Erythroblast (primary cell): Measurements from ENCODE around the gene TSR1.

Experiments used
- DNase-seq, 2 experiments: peaks; one replicate each; lab custom pipeline; 2025; lab: John Stamatoyannopoulos, UW
- GATA1 ChIP-seq: IDR thresholded peaks from 2 replicates; pipeline ENCODE4 v1.6.1; 2011; ENCODE audit warnings: low read depth, mild to moderate bottlenecking, control low read depth, low read length, moderate library complexity
- POLR2A ChIP-seq: IDR thresholded peaks from 2 replicates; pipeline ENCODE4 v1.6.1; 2011; ENCODE audit warnings: mild to moderate bottlenecking, low read length

The TSR1 gene

DNA sequence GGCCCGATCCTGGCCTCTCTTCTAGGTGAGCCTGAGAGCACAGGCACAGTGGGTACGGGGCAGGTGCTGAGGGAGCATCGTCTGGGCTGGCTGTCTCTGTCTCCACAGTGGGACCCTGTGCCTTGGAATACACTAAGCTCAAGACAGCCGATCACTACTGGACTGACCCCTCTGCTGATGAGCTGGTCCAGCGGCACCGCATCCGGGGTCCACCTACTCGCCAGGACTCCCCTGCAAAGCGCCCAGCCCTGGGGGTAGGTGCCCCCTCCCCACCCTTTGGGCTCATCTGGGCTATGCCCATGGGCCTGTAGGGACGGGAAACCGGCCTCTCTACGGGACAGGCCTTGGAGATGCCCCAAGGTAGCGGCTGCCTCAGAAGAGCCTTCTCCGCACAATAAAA, 26.6 kb upstream of the TSR1 start:
- TF ChIP-seq GATA1: no peak
- no peak for DNase-seq

DNA sequence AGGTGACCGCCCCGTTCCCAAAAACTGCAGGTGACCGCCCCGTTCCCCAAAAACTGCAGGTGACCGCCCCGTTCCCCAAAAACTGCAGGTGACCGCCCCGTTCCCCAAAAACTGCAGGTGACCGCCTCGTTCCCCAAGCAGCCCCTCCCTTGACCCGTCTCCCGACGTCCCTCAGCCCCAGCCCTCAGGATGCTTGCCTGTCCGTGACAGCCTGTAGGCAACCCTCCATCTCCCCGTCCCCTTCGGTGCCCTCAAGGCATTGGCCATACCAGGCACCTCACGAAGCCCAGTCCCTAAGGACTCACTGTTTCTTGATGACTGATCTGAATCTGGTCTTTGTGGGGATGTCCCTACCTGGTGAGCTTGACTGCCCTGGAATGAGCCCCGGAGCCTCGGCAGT, 26.2 kb upstream of the TSR1 start:
- TF ChIP-seq POLR2A: no peak
- no peak for TF ChIP-seq GATA1

DNA sequence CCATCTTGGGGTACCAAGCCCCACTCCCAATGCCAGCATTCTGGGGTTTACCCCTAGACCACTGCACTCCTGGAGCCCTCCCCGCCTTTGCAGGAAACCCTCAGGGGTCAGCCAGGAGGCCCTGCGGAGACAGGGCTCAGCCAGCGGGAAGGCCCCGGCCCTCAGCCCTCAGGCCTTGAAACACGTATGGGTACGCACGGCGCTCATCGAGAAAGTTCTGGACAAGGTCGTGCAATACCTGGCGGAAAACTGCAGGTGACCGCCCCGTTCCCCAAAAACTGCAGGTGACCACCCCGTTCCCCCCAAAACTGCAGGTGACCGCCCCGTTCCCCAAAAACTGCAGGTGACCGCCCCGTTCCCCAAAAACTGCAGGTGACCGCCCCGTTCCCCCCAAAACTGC, 25.8 kb upstream of the TSR1 start:
- TF ChIP-seq POLR2A (no peak), GATA1 (no peak)
- DNase-seq: no peak

More for the DNA sequence above, 26.2 kb upstream of the TSR1 start:
- no peak for DNase-seq

DNA sequence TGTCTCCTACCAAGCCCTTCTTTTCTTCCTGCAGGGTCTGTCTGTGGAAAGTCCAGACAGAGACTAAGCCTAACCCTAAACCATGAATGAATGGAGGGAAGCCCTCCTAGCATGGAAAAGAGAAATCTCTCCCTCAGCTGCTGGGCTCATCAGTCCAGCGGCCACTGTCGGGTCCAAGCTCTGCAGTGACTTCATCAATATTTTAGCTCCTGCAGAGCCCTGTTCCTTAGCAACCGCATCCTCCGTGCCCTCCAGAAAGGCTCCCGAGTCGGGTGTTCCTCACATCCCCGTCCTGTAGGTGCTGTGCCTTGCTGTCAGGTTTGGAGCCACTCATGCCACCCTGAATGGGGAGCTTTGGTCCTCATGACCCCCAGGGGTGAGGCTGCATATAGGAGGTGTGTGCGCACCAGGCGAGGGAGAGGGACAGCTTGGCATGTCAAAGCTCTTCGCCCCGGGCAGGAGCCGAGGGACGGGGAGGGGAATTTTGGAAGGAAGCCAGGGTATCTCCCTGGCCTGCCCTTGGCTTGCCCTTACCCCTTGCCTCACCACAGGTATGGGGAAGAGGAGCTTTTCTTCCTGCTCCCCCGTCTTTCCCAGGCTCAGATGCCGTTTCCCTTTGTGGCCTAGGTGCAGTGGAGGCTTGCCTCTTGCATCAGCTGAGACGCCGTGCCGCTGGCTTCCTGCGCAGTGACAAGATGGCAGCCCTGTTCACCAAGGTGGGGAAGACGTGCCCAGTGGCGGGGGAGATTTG, 24.9 kb upstream of the TSR1 start:
- no peak for TF ChIP-seq GATA1
- no peak for TF ChIP-seq POLR2A
- no peak for DNase-seq

GRCh38 chr17:2357931-2358434, 21.7 kb upstream of the TSR1 start:
- no peak for DNase-seq
- TF ChIP-seq GATA1 (no peak), POLR2A (no peak)

DNA sequence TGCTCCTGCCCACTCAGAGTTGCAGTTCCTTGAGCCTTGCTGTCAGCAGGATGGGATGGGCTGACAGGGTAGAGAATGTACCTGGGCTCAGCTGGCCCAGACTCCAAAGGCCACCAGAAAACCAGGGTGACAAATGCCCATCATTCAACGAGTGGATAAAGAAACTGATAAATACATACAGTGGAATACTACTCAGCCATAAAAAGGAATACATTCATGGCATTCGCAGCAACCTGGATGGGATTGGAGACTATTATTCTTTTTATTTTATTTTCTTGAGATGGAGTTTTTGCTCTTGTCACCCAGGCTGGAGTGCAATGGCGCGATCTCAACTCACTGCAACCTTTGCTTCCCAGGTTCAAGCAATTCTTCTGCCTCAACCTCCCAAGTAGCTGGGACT, 21.0 kb upstream of the TSR1 start:
- TF ChIP-seq POLR2A (no peak), GATA1 (no peak)
- DNase-seq: no peak

DNA sequence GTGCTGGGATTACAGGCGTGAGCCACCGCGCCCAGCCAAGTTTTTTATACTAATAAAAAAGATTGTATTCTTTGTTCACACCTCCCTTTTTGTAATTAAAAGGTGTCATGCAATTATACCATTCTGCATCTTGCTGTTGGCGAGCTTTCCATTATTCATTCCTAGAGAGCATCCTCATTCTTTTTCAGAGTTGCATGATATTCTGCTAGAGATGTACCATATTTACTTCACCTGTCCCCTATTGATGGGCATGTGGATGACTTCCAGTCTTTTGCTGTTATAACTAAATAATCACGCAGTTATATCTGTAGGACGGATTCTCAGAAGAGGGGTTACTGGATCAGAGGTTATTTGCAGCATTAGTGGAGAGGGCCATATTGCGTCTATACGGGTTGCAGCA, 18.1 kb upstream of the TSR1 start:
- no peak for TF ChIP-seq GATA1
- no peak for TF ChIP-seq POLR2A
- no peak for DNase-seq

- DNase-seq: no peak
- TF ChIP-seq GATA1: no peak
- no peak for TF ChIP-seq POLR2A
Measured at GRCh38 chr17:2351269-2351668, 15.0 kb upstream of the TSR1 start.

- TF ChIP-seq POLR2A (no peak), GATA1 (no peak)
- DNase-seq: no peak
Measured at GRCh38 chr17:2347805-2348685, 11.8 kb upstream of the TSR1 start.

DNA sequence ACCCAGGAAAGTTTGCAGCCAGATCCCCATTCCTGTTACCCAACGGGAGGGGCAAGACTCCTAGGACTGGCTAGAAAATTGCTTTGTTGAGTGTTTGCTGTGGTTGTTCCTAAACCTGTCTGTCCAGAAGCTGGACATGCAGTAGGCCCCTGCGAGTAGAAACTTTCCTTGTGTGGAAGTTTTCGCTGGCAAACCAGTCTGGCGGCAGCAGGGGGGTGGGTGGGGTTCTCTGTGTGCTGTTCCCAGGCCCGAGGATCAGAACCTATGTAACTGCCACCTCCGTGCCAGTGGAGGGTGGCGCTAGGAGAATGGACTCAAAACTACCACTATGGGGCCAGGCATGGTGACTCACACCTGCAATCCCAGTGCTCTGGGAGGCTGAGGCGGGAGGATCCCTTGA, 10.2 kb upstream of the TSR1 start:
- no peak for DNase-seq

GRCh38 chr17:2344528-2344927, 8.3 kb upstream of the TSR1 start:
- TF ChIP-seq GATA1: no peak
- no peak for TF ChIP-seq POLR2A
- no peak for DNase-seq

More for the DNA sequence above, 10.2 kb upstream of the TSR1 start:
- no peak for TF ChIP-seq POLR2A
- no peak for TF ChIP-seq GATA1

DNA sequence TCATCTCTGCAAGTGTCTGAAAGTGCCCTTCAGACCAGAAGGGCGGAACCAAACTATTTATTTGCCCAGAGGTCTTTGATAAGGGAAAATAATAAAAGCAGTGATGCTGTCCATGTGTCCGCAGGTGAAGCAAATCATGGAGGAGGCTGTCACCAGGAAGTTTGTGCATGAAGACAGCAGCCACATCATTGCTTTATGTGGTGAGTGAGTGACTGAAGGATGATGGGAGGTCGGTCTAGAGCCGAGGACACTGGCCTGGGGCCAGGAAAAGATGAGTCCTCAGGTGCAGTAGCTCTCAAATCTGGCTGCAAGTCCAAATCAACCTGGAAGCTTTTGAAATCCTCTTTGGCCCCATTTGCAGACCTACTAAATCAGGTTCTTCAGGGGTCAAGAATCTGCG, 7.2 kb upstream of the TSR1 start:
- TF ChIP-seq GATA1: no peak
- TF ChIP-seq POLR2A: no peak
- no peak for DNase-seq

GRCh38 chr17:2338315-2338657, 2.0 kb upstream of the TSR1 start:
- DNase-seq: peak in 1 of 2 experiments; percentile 23

More at GRCh38 chr17:2338315-2338657, 2.0 kb upstream of the TSR1 start:
- TF ChIP-seq GATA1 (no peak), POLR2A (no peak)
